HG02840 (cell line): ENCODE results near the gene TNFSF10.

Experiments used
- ATAC-seq: cut with Tn5 transposase; IDR thresholded peaks from one replicate; pipeline ENCODE4 v1.9.1; 2021; ENCODE audit warnings: mild to moderate bottlenecking, moderate library complexity, moderate number of reproducible peaks; ENCODE audit not compliant: unreplicated experiment, low FRiP score

TNFSF10 gene

DNA sequence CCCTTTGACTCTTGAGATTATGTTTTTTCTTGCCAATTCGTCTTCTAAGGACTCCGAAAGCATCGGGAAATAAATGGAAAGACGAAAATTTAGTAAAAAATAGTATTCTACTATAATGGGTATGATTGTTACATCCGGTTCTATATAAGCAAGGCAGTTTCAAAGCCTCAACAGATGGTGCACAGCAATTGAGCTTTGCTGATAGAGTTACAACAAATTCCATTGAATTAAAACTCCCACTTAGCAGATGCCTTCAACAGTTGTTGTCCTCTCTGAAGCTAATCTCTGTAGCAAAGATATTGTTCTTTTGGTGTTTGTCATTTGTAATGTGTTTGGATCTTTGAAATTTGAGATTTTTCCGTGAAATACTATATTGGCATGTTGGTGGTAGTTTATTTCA, 58.9 kb downstream of the TNFSF10 start:
- ATAC-seq: no peak

DNA sequence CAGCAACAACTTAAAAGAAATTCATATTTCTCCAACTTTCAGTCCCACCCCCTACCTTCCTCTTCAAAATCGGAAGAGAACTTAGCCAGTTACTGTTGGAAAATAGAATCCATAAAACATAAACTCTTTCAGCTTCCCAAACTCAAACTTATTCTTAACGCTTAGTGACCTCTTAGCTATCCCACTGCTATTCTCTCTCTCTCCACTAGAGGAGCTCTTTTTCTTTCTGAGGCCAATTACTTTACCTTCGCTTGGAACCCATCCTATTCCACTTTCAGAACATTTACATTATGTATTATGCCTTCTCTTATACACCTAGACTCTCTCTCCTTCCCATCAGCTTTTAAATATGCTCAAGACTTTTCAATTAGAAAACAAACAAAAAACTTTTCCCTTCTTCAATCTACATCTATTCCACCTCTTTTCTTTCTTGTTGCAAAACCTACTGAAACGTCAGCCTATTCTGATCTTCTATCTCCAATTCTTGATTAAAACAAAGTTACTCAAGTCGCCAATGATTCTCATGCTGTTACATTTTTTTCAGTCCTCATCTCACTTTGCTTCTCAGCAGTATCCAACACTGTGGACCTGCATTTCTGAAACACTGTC, 61.6 kb downstream of the TNFSF10 start:
- no peak for ATAC-seq

DNA sequence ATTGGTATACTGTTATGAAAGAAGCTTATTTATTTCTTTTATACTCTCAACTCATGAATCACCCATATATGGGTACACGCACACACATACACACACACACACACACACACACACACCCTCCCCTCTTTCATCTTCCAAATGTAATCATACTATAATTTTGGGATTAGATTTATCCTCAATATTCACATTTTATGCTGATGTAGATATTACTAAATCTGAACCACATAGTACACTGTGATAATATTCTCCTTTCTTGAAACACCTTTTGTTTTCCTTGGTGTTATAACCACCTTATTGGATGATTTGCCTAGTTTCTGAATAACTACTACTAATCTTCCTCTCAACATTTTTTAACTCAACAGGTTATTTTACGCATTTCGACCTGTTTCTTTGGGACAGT, 66.8 kb downstream of the TNFSF10 start:
- ATAC-seq: no peak
